Ovary (tissue), 3 donors: ENCODE measurements around the gene ADAM12.

Experiments used
- CTCF ChIP-seq, 3 donors: fragments of 450-650 bp in 2 of 3; fragments of 200-600 bp in 1 of 3; IDR thresholded peaks; one replicate each; pipeline versions ENCODE4 v1.5.1 to v1.8.0; 2016 to 2022; ENCODE audit warnings: antibody characterized with exemption in 3 of 3, mild to moderate bottlenecking in 1 of 3
- EP300 ChIP-seq: sonication (generic); formaldehyde crosslinking; IDR thresholded peaks from one replicate; pipeline ENCODE4 v1.6.1; 2017; ENCODE audit warnings: antibody characterized with exemption
- POLR2A ChIP-seq: fragments of 450-650 bp; IDR thresholded peaks from one replicate; pipeline ENCODE4 v1.6.1; 2017; ENCODE audit warnings: antibody characterized with exemption, mild to moderate bottlenecking, moderate library complexity
- donor health status: DM: no; HTN: no; CAD: no.

- TF ChIP-seq CTCF (IDR thresholded peaks at IDR 0.05): no peak
- no peak for TF ChIP-seq POLR2A
- TF ChIP-seq EP300: no peak
Measured at GRCh38 chr10:126312167-126312566, 76.1 kb downstream of the ADAM12 start.
